ENCODE measurements around the gene RAI14.

DNA sequence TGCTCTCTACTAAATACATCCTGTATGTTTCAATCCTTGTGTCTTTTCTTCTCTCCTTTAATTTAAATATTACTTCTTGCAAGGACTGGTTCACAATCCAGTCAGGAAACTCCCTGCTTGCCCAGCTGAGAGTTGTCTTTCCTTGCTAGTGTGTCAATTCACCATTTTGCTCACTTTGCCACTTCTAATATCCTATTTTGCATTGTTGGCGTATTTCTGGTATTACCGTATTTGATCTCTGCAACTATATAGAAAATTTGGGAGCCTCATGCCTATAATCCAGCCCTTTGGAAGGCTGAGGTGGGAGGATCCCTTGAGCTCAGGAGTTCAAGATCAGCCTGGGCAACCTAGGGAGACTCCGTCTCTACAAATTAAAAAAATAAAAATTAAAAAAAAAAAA, 92.3 kb downstream of the RAI14 start:
- TF ChIP-seq CTCF (IDR thresholded peaks at IDR 0.05): no peak
- TF ChIP-seq ZFX (IDR thresholded peaks at IDR 0.05; ENCODE audit: borderline replicate concordance): no peak
